Peyer's patch (tissue), 4 donors: Measurements from ENCODE around the gene COL11A1.

ENCODE experiments used
- POLR2A ChIP-seq, 2 donors: fragments of 450-650 bp; IDR thresholded peaks; one replicate each; pipeline ENCODE4 v1.5.1; 2017; ENCODE audit warnings: antibody characterized with exemption in 2 of 2, mild to moderate bottlenecking in 2 of 2, moderate library complexity in 2 of 2
- TF ChIP-seq, protein P1 (sequence below), 6 experiments: fragments of 450-650 bp in 4 of 6; fragments of 200-600 bp in 2 of 6; sonication (generic) in 1 of 6; IDR thresholded peaks; one replicate each; pipeline ENCODE4 v1.5.1; 2017 to 2019; ENCODE audit warnings: antibody characterized with exemption in 6 of 6, mild to moderate bottlenecking in 3 of 6, moderate library complexity in 1 of 6

DNA sequence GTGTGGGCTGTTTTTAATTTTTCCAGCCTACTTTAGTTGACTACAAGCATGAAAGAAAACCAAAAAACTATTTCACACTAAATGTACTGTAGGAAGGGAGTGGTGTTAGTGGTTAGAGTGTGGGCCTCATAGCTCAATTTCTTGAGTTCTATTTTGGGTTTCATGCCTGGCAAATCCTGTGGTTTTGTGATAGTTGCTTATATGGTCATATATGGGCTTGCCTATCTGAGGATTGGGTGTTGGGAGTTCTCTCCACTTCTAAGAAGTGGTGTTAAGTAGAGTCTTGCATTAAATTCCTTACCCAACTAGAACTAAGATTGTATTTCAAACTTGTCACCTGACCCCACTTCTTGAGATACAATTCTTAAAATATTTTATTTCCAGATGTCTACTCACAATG, 37.8 kb upstream of the COL11A1 start:
- TF ChIP-seq, protein P1, sequence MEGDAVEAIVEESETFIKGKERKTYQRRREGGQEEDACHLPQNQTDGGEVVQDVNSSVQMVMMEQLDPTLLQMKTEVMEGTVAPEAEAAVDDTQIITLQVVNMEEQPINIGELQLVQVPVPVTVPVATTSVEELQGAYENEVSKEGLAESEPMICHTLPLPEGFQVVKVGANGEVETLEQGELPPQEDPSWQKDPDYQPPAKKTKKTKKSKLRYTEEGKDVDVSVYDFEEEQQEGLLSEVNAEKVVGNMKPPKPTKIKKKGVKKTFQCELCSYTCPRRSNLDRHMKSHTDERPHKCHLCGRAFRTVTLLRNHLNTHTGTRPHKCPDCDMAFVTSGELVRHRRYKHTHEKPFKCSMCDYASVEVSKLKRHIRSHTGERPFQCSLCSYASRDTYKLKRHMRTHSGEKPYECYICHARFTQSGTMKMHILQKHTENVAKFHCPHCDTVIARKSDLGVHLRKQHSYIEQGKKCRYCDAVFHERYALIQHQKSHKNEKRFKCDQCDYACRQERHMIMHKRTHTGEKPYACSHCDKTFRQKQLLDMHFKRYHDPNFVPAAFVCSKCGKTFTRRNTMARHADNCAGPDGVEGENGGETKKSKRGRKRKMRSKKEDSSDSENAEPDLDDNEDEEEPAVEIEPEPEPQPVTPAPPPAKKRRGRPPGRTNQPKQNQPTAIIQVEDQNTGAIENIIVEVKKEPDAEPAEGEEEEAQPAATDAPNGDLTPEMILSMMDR (IDR thresholded peaks at IDR 0.05) = no peak
- no peak for TF ChIP-seq POLR2A (IDR thresholded peaks at IDR 0.05)
